Thoracic aorta (tissue), 2 donors: ENCODE measurements around the gene ANO8. TPM values are rescaled to one million over a fixed set of nuclear protein-coding genes. Genes with fewer than 3 reads are reported as not detected.

Experiments used
- ATAC-seq: fragments of 150-250 bp; one replicate; pipeline ENCODE4 v1.8.0; 2017; ENCODE audit warnings: low read depth; ENCODE audit not compliant: insufficient number of reproducible peaks, low FRiP score
- DNase-seq: peaks from one replicate; pipeline ENCODE4 v3.0.0-alpha.2; 2020; ENCODE audit warnings: low spot score
- H3K27ac ChIP-seq, 2 donors: fragments of 200-600 bp; sonication (generic); 1 replicate in 1 of 2; 2 replicates in 1 of 2; pipeline ENCODE4 v1.5.1; 2016; ENCODE audit warnings: mild to moderate bottlenecking in 2 of 2, moderate library complexity in 2 of 2
- H3K27me3 ChIP-seq: fragments of 200-600 bp; sonication (generic); replicated peaks from 2 replicates; pipeline ENCODE4 v1.6.0; 2016; ENCODE audit warnings: mild to moderate bottlenecking; ENCODE audit not compliant: insufficient read depth
- H3K36me3 ChIP-seq: fragments of 200-600 bp; sonication (generic); one replicate; pipeline ENCODE4 v1.5.1; 2016
- H3K4me1 ChIP-seq, 2 donors: fragments of 200-600 bp; sonication (generic); 1 replicate in 1 of 2; 2 replicates in 1 of 2; pipeline versions ENCODE4 v1.5.1 to v1.6.0; 2016; ENCODE audit warnings: low read depth in 2 of 2, mild to moderate bottlenecking in 1 of 2; ENCODE audit not compliant: control insufficient read depth in 1 of 2
- H3K4me3 ChIP-seq: fragments of 200-600 bp; sonication (generic); 2 replicates; pipeline ENCODE4 v1.5.1; 2016; ENCODE audit warnings: mild to moderate bottlenecking
- H3K9me3 ChIP-seq: fragments of 200-600 bp; sonication (generic); 2 replicates; pipeline ENCODE4 v1.5.1; 2016
- total RNA-seq, 2 donors: library from RNA; depleted of rRNA; stranded (reverse); fragments of >200 nt; gene quantifications; one replicate each; pipeline versions ENCODE4 v1.1.0 to v1.2.3, GENCODE V29; 2016
- TF ChIP-seq, protein P1 (sequence below): fragments of 200-600 bp; sonication (generic); IDR thresholded peaks from one replicate; pipeline ENCODE4 v1.5.1; 2019; ENCODE audit warnings: antibody characterized with exemption

Gene ANO8
- total RNA-seq, 2 donors from 2014 or later = 9.5 to 13.4 TPM

- H3K9me3 ChIP-seq = no peaks in the 10 kb centered on the region
- peaks cover 9% of the 10 kb centered on the region for H3K36me3 ChIP-seq
- ATAC-seq (no peak), DNase-seq (no peak)
- H3K27ac ChIP-seq = no peak overlapping the region
- H3K4me3 ChIP-seq = no peak overlapping the region
- TF ChIP-seq, protein P1, sequence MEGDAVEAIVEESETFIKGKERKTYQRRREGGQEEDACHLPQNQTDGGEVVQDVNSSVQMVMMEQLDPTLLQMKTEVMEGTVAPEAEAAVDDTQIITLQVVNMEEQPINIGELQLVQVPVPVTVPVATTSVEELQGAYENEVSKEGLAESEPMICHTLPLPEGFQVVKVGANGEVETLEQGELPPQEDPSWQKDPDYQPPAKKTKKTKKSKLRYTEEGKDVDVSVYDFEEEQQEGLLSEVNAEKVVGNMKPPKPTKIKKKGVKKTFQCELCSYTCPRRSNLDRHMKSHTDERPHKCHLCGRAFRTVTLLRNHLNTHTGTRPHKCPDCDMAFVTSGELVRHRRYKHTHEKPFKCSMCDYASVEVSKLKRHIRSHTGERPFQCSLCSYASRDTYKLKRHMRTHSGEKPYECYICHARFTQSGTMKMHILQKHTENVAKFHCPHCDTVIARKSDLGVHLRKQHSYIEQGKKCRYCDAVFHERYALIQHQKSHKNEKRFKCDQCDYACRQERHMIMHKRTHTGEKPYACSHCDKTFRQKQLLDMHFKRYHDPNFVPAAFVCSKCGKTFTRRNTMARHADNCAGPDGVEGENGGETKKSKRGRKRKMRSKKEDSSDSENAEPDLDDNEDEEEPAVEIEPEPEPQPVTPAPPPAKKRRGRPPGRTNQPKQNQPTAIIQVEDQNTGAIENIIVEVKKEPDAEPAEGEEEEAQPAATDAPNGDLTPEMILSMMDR = no peak
- H3K27me3 ChIP-seq = no peaks in the 10 kb centered on the region
- H3K4me1 ChIP-seq = peaks cover 7 to 24% of the 10 kb centered on the region in 2 donors
These were observed 7.2 kb upstream of the ANO8 start for GRCh38 chr19:17341845-17342244.

DNA sequence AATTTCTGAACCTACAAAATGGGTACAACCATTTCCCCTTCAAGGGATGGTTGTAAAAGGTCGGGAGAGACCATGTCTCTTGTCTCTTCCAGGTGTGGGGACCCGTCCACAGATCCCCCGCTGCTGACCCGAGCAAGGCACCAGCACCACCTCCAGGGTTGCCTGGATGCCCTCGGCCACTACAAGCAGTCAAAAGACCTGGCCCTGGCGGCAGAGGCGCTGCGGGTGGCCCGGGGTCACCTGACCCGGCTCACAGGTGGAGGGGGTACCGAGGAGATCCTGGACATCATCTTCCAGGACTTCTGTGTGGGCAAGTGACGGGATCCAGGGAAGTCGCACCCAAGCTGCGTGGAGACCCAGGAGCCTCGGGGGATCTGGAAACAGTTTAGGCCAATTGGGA, 6.7 kb upstream of the ANO8 start:
- H3K9me3 ChIP-seq = no peaks in the 10 kb centered on the region
- peaks cover 9% of the 10 kb centered on the region for H3K36me3 ChIP-seq
- no peak for DNase-seq
- ATAC-seq = no peak
- no peak overlapping the region for H3K27ac ChIP-seq
- H3K4me1 ChIP-seq = peaks cover 7 to 19% of the 10 kb centered on the region in 2 donors
- H3K4me3 ChIP-seq = no peak overlapping the region
- no peaks in the 10 kb centered on the region for H3K27me3 ChIP-seq
- TF ChIP-seq, protein P1 = no peak

GRCh38 chr19:17340871-17341357, 6.3 kb upstream of the ANO8 start:
- Histone ChIP-seq H3K4me1 (peaks cover 7 to 18% of the 10 kb centered on the region in 2 donors), H3K27ac (no peak overlapping the region), H3K9me3 (no peaks in the 10 kb centered on the region), H3K36me3 (peaks cover 9% of the 10 kb centered on the region), H3K4me3 (no peak overlapping the region), H3K27me3 (no peaks in the 10 kb centered on the region)
- TF ChIP-seq, protein P1 = no peak
- no peak for DNase-seq
- ATAC-seq = no peak

DNA sequence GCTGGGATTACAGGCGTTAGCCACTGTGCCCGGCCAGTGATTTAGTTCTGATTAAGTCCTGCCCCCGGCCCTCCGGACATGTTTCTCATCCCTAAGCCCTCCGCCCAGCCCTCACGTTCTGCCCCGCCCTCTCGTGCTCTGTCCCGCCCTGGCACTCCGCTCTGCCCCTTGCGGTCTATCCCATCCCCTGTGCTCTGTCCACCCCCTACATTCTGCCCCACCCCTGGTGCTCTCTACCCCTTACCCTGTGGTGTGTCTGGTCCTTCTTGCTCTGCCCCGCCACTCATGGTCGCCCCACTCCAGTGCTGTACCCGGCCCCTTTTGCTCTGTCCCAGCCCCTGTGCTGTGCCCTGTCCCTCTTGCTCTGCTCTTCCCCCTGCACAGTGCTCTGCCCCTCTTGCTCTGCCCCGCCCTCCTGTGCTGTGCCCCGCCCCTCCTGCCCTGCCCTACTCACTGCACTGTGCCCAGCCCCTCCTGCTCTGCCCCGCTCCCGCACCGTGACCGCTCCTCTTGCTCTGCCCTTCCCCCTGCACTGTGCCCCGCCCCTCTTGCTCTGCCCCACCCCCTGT, 5.7 kb upstream of the ANO8 start:
- TF ChIP-seq, protein P1 = no peak
- Histone ChIP-seq H3K27me3 (no peaks in the 10 kb centered on the region), H3K9me3 (no peaks in the 10 kb centered on the region), H3K27ac (no peak overlapping the region), H3K4me1 (peaks cover 9 to 23% of the 10 kb centered on the region in 2 donors), H3K4me3 (no peak overlapping the region), H3K36me3 (peaks cover 9% of the 10 kb centered on the region)
- no peak for ATAC-seq
- DNase-seq = no peak

DNA sequence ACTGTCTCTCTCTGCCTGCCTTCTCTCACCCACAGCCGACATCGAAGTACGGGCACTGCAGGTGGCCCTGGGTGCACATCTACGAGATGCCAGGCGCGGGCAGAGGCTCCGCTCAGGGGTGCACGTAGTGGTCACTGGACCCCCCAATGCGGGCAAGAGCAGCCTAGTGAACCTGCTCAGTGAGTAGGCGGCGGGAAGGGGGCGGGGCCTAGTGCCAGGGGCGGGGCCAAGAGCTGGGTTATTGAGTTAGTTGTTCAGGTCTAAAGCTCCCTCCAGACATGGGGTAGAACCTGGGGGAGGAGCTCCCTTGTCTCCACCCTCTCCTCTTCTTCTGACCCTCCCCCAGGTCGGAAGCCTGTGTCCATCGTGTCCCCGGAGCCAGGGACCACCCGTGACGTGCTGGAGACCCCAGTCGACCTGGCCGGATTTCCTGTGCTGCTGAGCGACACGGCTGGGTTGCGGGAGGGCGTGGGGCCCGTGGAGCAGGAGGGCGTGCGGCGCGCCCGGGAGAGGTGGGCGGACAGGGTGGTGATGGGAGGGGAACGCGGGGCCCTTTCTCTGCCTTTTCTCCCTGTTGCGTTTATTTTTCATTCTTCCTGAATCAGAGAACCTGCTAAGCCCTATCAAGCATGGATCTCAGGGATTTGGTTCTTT, 4.6 kb upstream of the ANO8 start:
- Histone ChIP-seq H3K9me3 (no peaks in the 10 kb centered on the region), H3K4me1 (peaks cover 15 to 30% of the 10 kb centered on the region in 2 donors), H3K36me3 (peaks cover 9% of the 10 kb centered on the region), H3K27me3 (no peaks in the 10 kb centered on the region), H3K27ac (no peak overlapping the region), H3K4me3 (no peak overlapping the region)
- no peak for DNase-seq
- no peak for ATAC-seq
- TF ChIP-seq, protein P1 = no peak
